ENCODE results near the gene XAGE2.

XAGE2 gene

GRCh38 chrX:52361941-52362340 lies 6.9 kb upstream of the XAGE2 start:
- H3K27me3 ChIP-seq: no peaks in the 10 kb centered on the region
- no peak overlapping the region for H3K27ac ChIP-seq
- no peak for TF ChIP-seq CTCF (IDR thresholded peaks at IDR 0.05)
- H3K36me3 ChIP-seq: no peaks in the 10 kb centered on the region
- no peak overlapping the region for H3K4me3 ChIP-seq (ENCODE audit: low read depth in 1 of 2, low read length in 1 of 2)
- H3K4me1 ChIP-seq (ENCODE audit: control insufficient read depth in 1 of 2, insufficient read depth in 1 of 2, low read depth in 1 of 2, low read length in 1 of 2): no peaks in the 10 kb centered on the region
- H3K9me3 ChIP-seq: no peaks in the 10 kb centered on the region

- H3K4me3 ChIP-seq (ENCODE audit: low read depth in 1 of 2, low read length in 1 of 2): no peak overlapping the region
- no peaks in the 10 kb centered on the region for H3K4me1 ChIP-seq (ENCODE audit: control insufficient read depth in 1 of 2, insufficient read depth in 1 of 2, low read depth in 1 of 2, low read length in 1 of 2)
- no peak overlapping the region for H3K27ac ChIP-seq
- no peaks in the 10 kb centered on the region for H3K27me3 ChIP-seq
- no peaks in the 10 kb centered on the region for H3K9me3 ChIP-seq
- no peak for TF ChIP-seq CTCF (IDR thresholded peaks at IDR 0.05)
- no peaks in the 10 kb centered on the region for H3K36me3 ChIP-seq
Measured at GRCh38 chrX:52363247-52363883, 5.5 kb upstream of the XAGE2 start.

- no peak overlapping the region for H3K27ac ChIP-seq
- H3K9me3 ChIP-seq: no peaks in the 10 kb centered on the region
- no peaks in the 10 kb centered on the region for H3K4me1 ChIP-seq (ENCODE audit: control insufficient read depth in 1 of 2, insufficient read depth in 1 of 2, low read depth in 1 of 2, low read length in 1 of 2)
- no peak for TF ChIP-seq CTCF (IDR thresholded peaks at IDR 0.05)
- H3K27me3 ChIP-seq: no peaks in the 10 kb centered on the region
- H3K4me3 ChIP-seq (ENCODE audit: low read depth in 1 of 2, low read length in 1 of 2): no peak overlapping the region
- no peaks in the 10 kb centered on the region for H3K36me3 ChIP-seq
Measured at GRCh38 chrX:52378870-52379269, 10.0 kb downstream of the XAGE2 start.

- TF ChIP-seq CTCF (IDR thresholded peaks at IDR 0.05): no peak
- Histone ChIP-seq H3K36me3 (no peaks in the 10 kb centered on the region), H3K4me1 (ENCODE audit: control insufficient read depth in 1 of 2, insufficient read depth in 1 of 2, low read depth in 1 of 2, low read length in 1 of 2) (no peaks in the 10 kb centered on the region), H3K27me3 (no peaks in the 10 kb centered on the region), H3K9me3 (no peaks in the 10 kb centered on the region), H3K4me3 (ENCODE audit: low read depth in 1 of 2, low read length in 1 of 2) (no peak overlapping the region), H3K27ac (no peak overlapping the region)
Measured at GRCh38 chrX:52380993-52381392, 12.2 kb downstream of the XAGE2 start.

- Histone ChIP-seq H3K4me3 (ENCODE audit: low read depth in 1 of 2, low read length in 1 of 2) (no peak overlapping the region), H3K4me1 (ENCODE audit: control insufficient read depth in 1 of 2, insufficient read depth in 1 of 2, low read depth in 1 of 2, low read length in 1 of 2) (peaks cover 0 to 18% of the 10 kb centered on the region in 2 experiments), H3K27ac (no peak overlapping the region), H3K36me3 (no peaks in the 10 kb centered on the region), H3K27me3 (no peaks in the 10 kb centered on the region), H3K9me3 (no peaks in the 10 kb centered on the region)
- TF ChIP-seq CTCF (IDR thresholded peaks at IDR 0.05): no peak
Measured at GRCh38 chrX:52410439-52411394, 41.9 kb downstream of the XAGE2 start.
